ENCODE measurements around the gene EHHADH.
"Not testable (repeated sequence)": the region's sequence is repeated elsewhere in the genome, so short reads cannot be mapped to it uniquely, and the experiment has no call there.

EHHADH gene

DNA sequence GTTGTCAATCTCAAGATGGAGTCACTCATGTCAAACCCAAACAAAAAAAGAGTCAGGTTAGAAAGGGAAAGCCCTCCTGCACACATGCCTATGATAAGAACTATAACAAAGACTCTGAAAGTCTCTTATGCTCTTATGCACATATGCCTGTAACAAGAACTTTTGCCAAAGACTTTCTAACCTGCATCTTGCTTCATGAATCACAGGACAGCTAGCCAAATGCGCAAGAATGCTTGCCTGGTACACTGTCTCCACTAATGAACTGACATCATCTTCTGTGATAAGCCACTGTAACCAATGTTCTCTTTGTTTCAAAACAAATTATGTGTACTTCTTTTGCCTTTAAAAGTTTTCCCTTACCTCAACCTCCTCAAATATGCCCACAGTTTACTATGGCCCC, 18.2 kb upstream of the EHHADH start:
- Histone ChIP-seq H3K4me3 (ENCODE audit: low read depth, low read length) (no peak overlapping the region), H3K4me1 (ENCODE audit: control insufficient read depth, insufficient read depth, low read length) (peaks cover 15% of the 10 kb centered on the region; the same call in 1 of the 2 replicates), H3K36me3 (ENCODE audit: control insufficient read depth, insufficient read depth, low read length) (no peaks in the 10 kb centered on the region), H3K27ac (ENCODE audit: low read depth, low read length) (no peak overlapping the region), H3K9me3 (ENCODE audit: control insufficient read depth, insufficient read depth, low read depth, low read length) (no peaks in the 10 kb centered on the region), H3K27me3 (ENCODE audit: control insufficient read depth, insufficient read depth, low read length) (no peaks in the 10 kb centered on the region), H3K9ac (ENCODE audit: low read length) (no peak overlapping the region)

DNA sequence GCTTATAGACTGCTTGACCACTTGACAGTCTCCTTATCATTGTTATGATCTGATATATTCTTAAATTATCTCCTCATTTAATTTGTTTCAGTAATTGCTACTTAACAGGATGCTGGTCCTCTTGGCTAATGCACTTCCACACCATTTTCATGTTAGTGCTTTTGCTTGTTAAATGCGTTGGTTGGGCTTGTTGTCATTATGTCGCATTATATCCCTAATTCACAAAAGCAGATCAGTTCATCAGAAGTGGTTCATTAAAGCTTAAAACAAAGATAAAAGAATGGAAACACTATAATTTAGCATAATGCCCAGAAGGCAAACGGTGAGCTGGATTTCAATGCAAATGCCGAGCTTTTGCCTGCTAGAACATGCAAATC, 17.1 kb upstream of the EHHADH start:
- Histone ChIP-seq H3K27ac (ENCODE audit: low read depth, low read length) (no peak overlapping the region), H3K9me3 (ENCODE audit: control insufficient read depth, insufficient read depth, low read depth, low read length) (no peaks in the 10 kb centered on the region), H3K4me1 (ENCODE audit: control insufficient read depth, insufficient read depth, low read length) (peaks cover 15% of the 10 kb centered on the region; the same call in 1 of the 2 replicates), H3K9ac (ENCODE audit: low read length) (no peak overlapping the region), H3K4me3 (ENCODE audit: low read depth, low read length) (no peak overlapping the region), H3K27me3 (ENCODE audit: control insufficient read depth, insufficient read depth, low read length) (no peaks in the 10 kb centered on the region), H3K36me3 (ENCODE audit: control insufficient read depth, insufficient read depth, low read length) (no peaks in the 10 kb centered on the region)

DNA sequence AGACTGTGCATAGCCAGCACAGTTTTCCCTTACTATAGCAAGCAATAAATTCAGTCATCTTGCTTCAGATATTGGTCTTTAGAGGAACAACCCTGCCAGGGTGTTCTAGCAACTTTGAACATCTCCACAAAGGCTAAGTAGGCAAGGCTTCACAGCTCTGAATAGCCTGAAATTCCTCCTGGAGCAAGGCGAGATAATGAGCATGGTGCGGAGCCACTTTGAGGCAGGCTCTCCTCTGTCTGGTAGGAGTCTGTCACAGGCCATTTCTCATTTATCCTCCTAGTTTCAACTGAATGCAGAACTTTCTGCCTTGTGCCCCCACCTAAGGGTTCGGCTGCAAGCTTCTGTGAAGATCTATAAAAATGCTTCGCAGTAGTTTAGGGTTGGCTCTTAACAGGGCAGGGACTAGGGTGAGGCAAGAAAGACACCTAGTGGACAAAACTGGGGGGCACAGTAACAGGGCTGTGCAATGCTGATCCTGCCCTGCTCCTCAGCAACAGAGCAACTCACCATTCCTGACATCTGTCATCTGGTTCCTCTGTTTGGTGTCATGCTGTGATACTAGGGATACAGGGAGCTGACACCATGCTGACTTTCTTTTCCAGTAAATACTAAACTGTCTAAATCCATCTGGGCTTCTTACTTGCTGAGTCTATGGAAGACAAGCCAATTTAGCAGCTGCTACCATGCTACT, 16.6 kb upstream of the EHHADH start:
- no peak overlapping the region for H3K27ac ChIP-seq (ENCODE audit: low read depth, low read length)
- no peaks in the 10 kb centered on the region for H3K9me3 ChIP-seq (ENCODE audit: control insufficient read depth, insufficient read depth, low read depth, low read length)
- peaks cover 15% of the 10 kb centered on the region; the same call in 1 of the 2 replicates for H3K4me1 ChIP-seq (ENCODE audit: control insufficient read depth, insufficient read depth, low read length)
- no peak overlapping the region for H3K9ac ChIP-seq (ENCODE audit: low read length)
- H3K27me3 ChIP-seq (ENCODE audit: control insufficient read depth, insufficient read depth, low read length): no peaks in the 10 kb centered on the region
- H3K36me3 ChIP-seq (ENCODE audit: control insufficient read depth, insufficient read depth, low read length): no peaks in the 10 kb centered on the region
- H3K4me3 ChIP-seq (ENCODE audit: low read depth, low read length): no peak overlapping the region

DNA sequence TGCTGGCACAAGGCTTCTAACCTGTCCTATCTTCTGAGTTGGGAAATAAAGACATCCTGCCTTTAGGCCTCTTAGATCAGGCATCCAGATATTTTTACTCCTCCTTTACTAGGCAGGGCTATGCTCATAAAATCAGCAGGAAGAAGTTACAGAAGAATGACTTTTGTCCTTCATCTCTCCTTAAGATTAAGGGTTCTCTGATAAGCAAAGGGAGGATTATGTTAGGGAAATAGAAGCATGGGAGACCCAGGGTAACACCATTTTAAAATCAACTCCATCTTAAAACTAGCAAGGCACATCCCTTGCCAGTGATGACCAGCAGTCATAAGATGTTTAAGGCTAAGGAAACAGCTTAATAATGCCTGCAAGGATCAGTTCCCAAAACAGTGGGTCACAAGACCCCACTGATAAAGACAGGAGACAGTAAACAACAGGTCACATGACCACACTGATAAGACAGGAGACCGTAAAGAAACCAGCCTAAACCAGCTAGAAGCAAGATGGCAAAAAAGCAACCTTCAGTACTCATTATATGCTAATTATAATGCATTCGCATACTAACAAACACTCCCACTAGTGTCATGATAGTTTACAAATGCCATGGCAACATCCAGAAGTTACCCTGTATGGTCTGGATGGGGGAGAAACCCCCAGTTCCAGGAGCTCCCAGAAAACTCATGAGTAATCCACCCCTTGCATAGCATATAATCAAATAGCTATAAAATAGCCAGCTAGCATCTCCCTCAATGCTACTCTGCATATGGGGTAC, 14.5 kb upstream of the EHHADH start:
- H3K27me3 ChIP-seq (ENCODE audit: control insufficient read depth, insufficient read depth, low read length): no peaks in the 10 kb centered on the region
- H3K9me3 ChIP-seq (ENCODE audit: control insufficient read depth, insufficient read depth, low read depth, low read length): no peaks in the 10 kb centered on the region
- H3K27ac ChIP-seq (ENCODE audit: low read depth, low read length): no peak overlapping the region
- H3K4me3 ChIP-seq (ENCODE audit: low read depth, low read length): no peak overlapping the region
- H3K4me1 ChIP-seq (ENCODE audit: control insufficient read depth, insufficient read depth, low read length): peaks cover 15% of the 10 kb centered on the region; the same call in 1 of the 2 replicates
- no peaks in the 10 kb centered on the region for H3K36me3 ChIP-seq (ENCODE audit: control insufficient read depth, insufficient read depth, low read length)
- H3K9ac ChIP-seq (ENCODE audit: low read length): no peak overlapping the region

DNA sequence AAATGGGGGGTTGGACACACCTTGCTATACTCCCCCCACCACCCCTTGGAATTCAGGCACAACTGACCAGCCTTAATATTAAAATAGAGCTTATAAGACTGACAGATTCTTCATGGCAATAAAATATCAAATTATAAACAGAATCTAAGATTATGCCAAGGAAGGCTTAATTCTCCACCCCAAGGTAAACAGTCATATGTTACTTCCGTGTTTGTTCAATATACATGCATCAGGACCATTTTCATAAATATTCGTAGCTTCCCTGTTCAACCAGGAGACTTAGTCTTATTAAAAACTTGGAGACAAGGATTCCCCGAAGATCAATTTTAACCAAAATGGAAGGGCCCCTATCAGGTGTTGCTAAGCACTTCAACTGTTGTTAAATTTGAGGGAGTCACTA, 13.3 kb upstream of the EHHADH start:
- Histone ChIP-seq H3K36me3 (ENCODE audit: control insufficient read depth, insufficient read depth, low read length) (no peaks in the 10 kb centered on the region), H3K4me1 (ENCODE audit: control insufficient read depth, insufficient read depth, low read length) (peaks cover 15% of the 10 kb centered on the region; the same call in 1 of the 2 replicates), H3K27me3 (ENCODE audit: control insufficient read depth, insufficient read depth, low read length) (no peaks in the 10 kb centered on the region), H3K4me3 (ENCODE audit: low read depth, low read length) (no peak overlapping the region), H3K9me3 (ENCODE audit: control insufficient read depth, insufficient read depth, low read depth, low read length) (no peaks in the 10 kb centered on the region), H3K9ac (ENCODE audit: low read length) (no peak overlapping the region), H3K27ac (ENCODE audit: low read depth, low read length) (no peak overlapping the region)

DNA sequence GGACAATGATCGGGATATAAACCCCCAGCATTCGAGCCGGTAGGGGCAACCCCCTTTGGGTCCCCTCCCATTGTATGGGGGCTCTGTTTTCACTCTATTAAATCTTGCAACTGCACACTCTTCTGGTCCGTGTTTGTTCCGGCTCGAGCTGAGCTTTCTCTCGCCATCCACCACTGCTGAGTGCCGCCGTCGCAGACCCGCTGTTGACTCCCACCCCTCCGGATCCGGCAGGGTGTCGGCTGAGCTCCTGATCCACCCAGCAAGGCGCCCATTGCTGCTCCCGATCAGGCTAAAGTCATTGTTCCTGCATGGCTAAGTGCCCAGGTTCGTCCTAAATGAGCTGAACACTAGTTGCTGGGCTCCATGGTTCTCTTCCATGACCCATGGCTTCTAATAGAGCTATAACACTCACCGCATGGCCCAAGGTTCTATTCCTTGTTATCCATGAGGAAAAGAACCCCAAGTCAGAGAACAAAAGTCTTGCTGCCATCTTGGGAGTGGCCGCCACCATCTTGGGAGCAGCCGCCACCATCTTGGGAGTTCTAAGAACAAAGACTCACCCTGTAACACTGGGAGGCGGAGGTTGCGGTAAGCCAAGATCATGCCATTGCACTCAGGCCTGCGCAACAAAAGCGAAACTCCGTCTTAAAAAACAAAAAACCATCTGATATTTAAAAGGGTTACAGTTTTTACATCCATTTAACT, 11.2 kb upstream of the EHHADH start:
- Histone ChIP-seq H3K36me3 (ENCODE audit: control insufficient read depth, insufficient read depth, low read length) (no peaks in the 10 kb centered on the region), H3K9me3 (ENCODE audit: control insufficient read depth, insufficient read depth, low read depth, low read length) (no peaks in the 10 kb centered on the region), H3K27ac (ENCODE audit: low read depth, low read length) (no peak overlapping the region), H3K9ac (ENCODE audit: low read length) (no peak overlapping the region), H3K4me3 (ENCODE audit: low read depth, low read length) (no peak overlapping the region), H3K4me1 (ENCODE audit: control insufficient read depth, insufficient read depth, low read length) (peaks cover 7% of the 10 kb centered on the region; the same call in 1 of the 2 replicates), H3K27me3 (ENCODE audit: control insufficient read depth, insufficient read depth, low read length) (no peaks in the 10 kb centered on the region)

DNA sequence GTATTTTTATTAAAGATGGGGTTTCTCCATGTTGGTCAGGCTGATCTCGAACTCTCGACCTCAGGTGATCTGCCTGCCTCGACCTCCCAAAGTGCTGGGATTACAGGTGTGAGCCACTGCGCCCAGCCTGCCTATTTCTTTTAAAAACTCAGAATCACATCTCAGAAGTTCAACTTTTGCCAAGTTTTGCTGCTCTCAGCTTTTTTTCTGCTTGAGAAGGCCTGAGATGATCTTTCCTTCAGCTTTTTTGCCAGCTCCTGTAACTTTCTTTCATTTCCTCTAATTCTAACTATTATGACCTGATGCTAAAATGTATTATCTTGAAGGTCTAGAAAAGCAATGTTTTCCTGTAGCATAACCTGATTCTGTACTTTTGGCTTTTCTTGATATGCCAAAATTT, 9.6 kb upstream of the EHHADH start:
- Histone ChIP-seq H3K9me3 (ENCODE audit: control insufficient read depth, insufficient read depth, low read depth, low read length) (no peaks in the 10 kb centered on the region), H3K27ac (ENCODE audit: low read depth, low read length) (no peak overlapping the region), H3K4me3 (ENCODE audit: low read depth, low read length) (no peak overlapping the region), H3K9ac (ENCODE audit: low read length) (no peak overlapping the region), H3K36me3 (ENCODE audit: control insufficient read depth, insufficient read depth, low read length) (no peaks in the 10 kb centered on the region), H3K4me1 (ENCODE audit: control insufficient read depth, insufficient read depth, low read length) (peaks cover 2% of the 10 kb centered on the region; the same call in 1 of the 2 replicates), H3K27me3 (ENCODE audit: control insufficient read depth, insufficient read depth, low read length) (no peaks in the 10 kb centered on the region)

DNA sequence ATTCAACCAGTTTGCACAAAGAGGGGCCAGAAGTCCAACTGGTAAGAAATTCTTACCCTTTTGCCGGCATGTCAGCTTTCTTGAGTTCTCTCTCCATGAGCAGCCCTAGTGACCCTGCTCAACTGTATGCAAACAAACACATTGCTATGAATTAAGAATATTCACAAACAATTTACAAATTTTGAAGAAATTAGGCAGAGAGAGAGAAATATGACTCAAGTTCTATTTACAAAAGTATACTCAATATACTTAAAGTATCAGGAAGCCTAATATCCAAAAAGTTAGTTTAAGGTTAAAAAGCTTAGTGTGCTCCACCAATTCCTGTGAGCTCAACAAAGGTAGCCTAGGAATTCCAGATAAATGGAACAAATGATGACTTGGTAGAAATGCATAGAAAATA, 3.5 kb upstream of the EHHADH start:
- H3K27ac ChIP-seq (ENCODE audit: low read depth, low read length): no peak overlapping the region
- no peaks in the 10 kb centered on the region for H3K36me3 ChIP-seq (ENCODE audit: control insufficient read depth, insufficient read depth, low read length)
- no peaks in the 10 kb centered on the region for H3K27me3 ChIP-seq (ENCODE audit: control insufficient read depth, insufficient read depth, low read length)
- H3K9me3 ChIP-seq (ENCODE audit: control insufficient read depth, insufficient read depth, low read depth, low read length): peaks cover 6% of the 10 kb centered on the region; the same call in 1 of the 2 replicates
- no peak overlapping the region for H3K4me3 ChIP-seq (ENCODE audit: low read depth, low read length)
- H3K9ac ChIP-seq (ENCODE audit: low read length): no peak overlapping the region
- no peaks in the 10 kb centered on the region for H3K4me1 ChIP-seq (ENCODE audit: control insufficient read depth, insufficient read depth, low read length)

DNA sequence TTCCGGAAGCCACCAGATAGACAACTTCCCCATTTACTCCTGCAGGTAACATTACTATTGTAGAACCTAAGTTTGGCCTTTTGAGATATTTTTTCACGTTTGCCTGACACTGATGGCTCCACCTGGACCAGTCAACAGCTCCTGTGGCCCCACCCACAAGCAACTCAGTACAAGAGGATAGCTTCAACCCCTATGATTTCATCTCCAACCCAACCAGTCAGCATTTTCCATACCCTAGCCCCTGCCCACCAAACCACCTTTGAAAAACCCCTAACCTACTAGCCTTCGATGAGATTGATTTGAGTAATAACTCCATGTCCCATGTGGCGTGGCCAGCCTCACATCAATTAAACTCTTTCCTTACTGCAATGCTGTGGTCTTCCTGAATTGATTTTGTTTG, 950 bp upstream of the EHHADH start:
- Histone ChIP-seq H3K27ac (ENCODE audit: low read depth, low read length) (no peak overlapping the region), H3K4me3 (ENCODE audit: low read depth, low read length) (no peak overlapping the region), H3K9ac (ENCODE audit: low read length) (no peak overlapping the region), H3K9me3 (ENCODE audit: control insufficient read depth, insufficient read depth, low read depth, low read length) (peaks cover 6% of the 10 kb centered on the region; the same call in 1 of the 2 replicates), H3K36me3 (ENCODE audit: control insufficient read depth, insufficient read depth, low read length) (no peaks in the 10 kb centered on the region), H3K27me3 (ENCODE audit: control insufficient read depth, insufficient read depth, low read length) (no peaks in the 10 kb centered on the region), H3K4me1 (ENCODE audit: control insufficient read depth, insufficient read depth, low read length) (no peaks in the 10 kb centered on the region)

DNA sequence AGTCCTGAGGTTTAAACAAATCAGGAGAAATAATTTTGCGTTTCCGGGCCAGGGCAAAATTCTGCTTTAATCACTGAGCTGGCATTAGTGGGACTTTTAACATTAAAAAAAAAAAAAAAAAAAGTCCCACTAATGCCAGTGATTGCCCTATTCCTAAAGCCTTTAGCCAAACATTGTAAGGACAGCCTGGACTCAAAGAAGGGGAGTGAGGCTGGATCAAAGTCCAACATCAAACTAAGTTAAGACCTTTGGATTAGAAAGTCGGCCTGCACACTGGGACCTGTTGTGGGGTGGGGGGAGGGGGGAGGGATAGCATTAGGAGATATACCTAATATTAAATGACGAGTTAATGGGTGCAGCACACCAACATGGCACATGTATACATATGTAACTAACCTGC, 716 bp downstream of the EHHADH start:
- H3K4me1 ChIP-seq (ENCODE audit: control insufficient read depth, insufficient read depth, low read length); H3K36me3 ChIP-seq (ENCODE audit: control insufficient read depth, insufficient read depth, low read length); H3K27me3 ChIP-seq (ENCODE audit: control insufficient read depth, insufficient read depth, low read length); H3K27ac ChIP-seq (ENCODE audit: low read depth, low read length); H3K4me3 ChIP-seq (ENCODE audit: low read depth, low read length); H3K9me3 ChIP-seq (ENCODE audit: control insufficient read depth, insufficient read depth, low read depth, low read length); H3K9ac ChIP-seq (ENCODE audit: low read length): not testable (repeated sequence)

DNA sequence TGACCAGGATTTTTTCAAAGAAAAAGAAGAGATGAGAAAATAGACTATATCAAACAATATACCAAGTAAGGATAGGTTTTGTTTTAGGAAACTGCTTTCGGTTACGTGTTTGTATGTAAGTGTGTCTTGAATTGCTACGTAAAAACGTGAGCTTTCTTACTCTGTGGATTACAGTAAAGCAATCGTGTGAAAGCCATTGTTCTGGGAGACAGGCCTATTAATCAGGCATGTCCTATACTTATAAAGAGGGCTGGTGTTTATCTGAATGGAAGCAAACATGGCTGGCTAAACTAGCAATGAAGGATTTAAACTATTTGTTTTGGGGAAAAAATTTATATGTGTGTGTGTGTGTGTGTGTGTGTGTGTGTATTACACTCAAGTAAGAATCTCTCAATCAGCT, 2.6 kb downstream of the EHHADH start:
- Histone ChIP-seq H3K4me1 (ENCODE audit: control insufficient read depth, insufficient read depth, low read length) (no peaks in the 10 kb centered on the region), H3K9me3 (ENCODE audit: control insufficient read depth, insufficient read depth, low read depth, low read length) (no peaks in the 10 kb centered on the region), H3K9ac (ENCODE audit: low read length) (no peak overlapping the region), H3K27me3 (ENCODE audit: control insufficient read depth, insufficient read depth, low read length) (no peaks in the 10 kb centered on the region), H3K4me3 (ENCODE audit: low read depth, low read length) (no peak overlapping the region), H3K36me3 (ENCODE audit: control insufficient read depth, insufficient read depth, low read length) (no peaks in the 10 kb centered on the region), H3K27ac (ENCODE audit: low read depth, low read length) (no peak overlapping the region)

All from HUES6 (cell line).